K562 (cell line): Measurements from ENCODE around the gene SLC7A10. TPM values are rescaled to one million over a fixed set of nuclear protein-coding genes. Genes with fewer than 3 reads are reported as not detected.

Source experiments
- ATAC-seq: fragments of 200-7000 bp; cut with Tn5 transposase; 3 replicates; pipeline ENCODE4 v1.9.1; 2020; ENCODE audit warnings: moderate library complexity
- BruUV-seq: library from RNA; stranded (reverse); fragments of 400-500 nt; replicated peaks from 2 replicates; lab custom pipeline; 2021; lab: Mats Ljungman, UMichigan
- CTCF ChIA-PET: fragments of 300-600 bp; formaldehyde crosslinking; extraction: SDS; loops from one replicate; lab custom pipeline; 2021; ENCODE audit warnings: low intra/inter-chr PET ratio; lab: Yijun Ruan, JAX
- POLR2A ChIA-PET: fragments of 300-600, 350-650 bp; sonication (Branson Sonifier 250); formaldehyde crosslinking; extraction: SDS; loops from one replicate; lab custom pipeline; 2021; ENCODE audit warnings: antibody characterized with exemption, inconsistent platforms; lab: Yijun Ruan, JAX
- DNase-seq, 4 experiments: peaks; one replicate each; pipeline versions ENCODE4 v3.0.0 to v3.0.0-alpha.2; 2011 to 2018; ENCODE audit warnings: low spot score in 3 of 4, mixed read lengths in 3 of 4; ENCODE audit errors: extremely low read depth in 1 of 4
- FAIRE-seq: peaks from 2 replicates; lab custom pipeline; 2011; peaks lifted over from hg19 to GRCh38; lab: Jason Lieb, UNC
- H2AFZ ChIP-seq: 2 replicates; pipeline ENCODE4 v1.6.0; 2011; ENCODE audit warnings: low read depth, low read length, control low read depth, inconsistent platforms
- H3K27ac ChIP-seq: fragments of 200-600 bp; 3 replicates; pipeline ENCODE4 v1.8.0; 2011; ENCODE audit warnings: low read depth, mild to moderate bottlenecking, control low read depth, inconsistent platforms, low read length, moderate library complexity, mixed read lengths; ENCODE audit errors: extremely low read depth
- H3K27me3 ChIP-seq, 2 experiments: fragments of 300-600 bp in 1 of 2; 2 replicates in 1 of 2; 3 replicates in 1 of 2; pipeline versions ENCODE4 v1.6.0 to v1.8.0; 2011; ENCODE audit warnings: inconsistent platforms in 2 of 2, low read length in 2 of 2, mild to moderate bottlenecking in 1 of 2, mixed read lengths in 1 of 2, moderate library complexity in 1 of 2; ENCODE audit not compliant: control insufficient read depth in 2 of 2, insufficient read depth in 2 of 2
- H3K36me3 ChIP-seq: fragments of 300-600 bp; 3 replicates; pipeline ENCODE4 v1.8.0; 2011; ENCODE audit warnings: mild to moderate bottlenecking, low read length, inconsistent platforms; ENCODE audit not compliant: control insufficient read depth, insufficient read depth
- H3K4me1 ChIP-seq, 2 experiments: fragments of 200-600 bp in 1 of 2; replicated peaks in 1 of 2; 2 replicates in 1 of 2; 3 replicates in 1 of 2; pipeline versions ENCODE4 v1.5.1 to v1.8.0; 2011; ENCODE audit warnings: inconsistent platforms in 2 of 2, low read length in 2 of 2, mild to moderate bottlenecking in 1 of 2, mixed read lengths in 1 of 2, moderate library complexity in 1 of 2; ENCODE audit not compliant: control insufficient read depth in 2 of 2, insufficient read depth in 2 of 2
- H3K4me2 ChIP-seq: 2 replicates; pipeline ENCODE4 v1.6.1; 2011; ENCODE audit warnings: low read length, control low read depth, inconsistent platforms, mixed read lengths; ENCODE audit not compliant: insufficient read depth
- H3K4me3 ChIP-seq: fragments of 200-600 bp; sonication (generic), shearing (Covaris generic); 2 replicates; pipeline ENCODE4 v1.5.1; 2016; ENCODE audit warnings: control low read depth, inconsistent platforms
- H3K79me2 ChIP-seq: fragments of 200-600 bp; 3 replicates; pipeline ENCODE4 v1.8.0; 2011; ENCODE audit warnings: low read length, inconsistent platforms; ENCODE audit not compliant: control insufficient read depth, insufficient read depth
- H3K9ac ChIP-seq, 2 experiments: 2 replicates each; pipeline versions ENCODE4 v1.6.0 to v1.6.1; 2011; ENCODE audit warnings: low read depth in 2 of 2, low read length in 2 of 2, control low read depth in 1 of 2, inconsistent platforms in 1 of 2, mild to moderate bottlenecking in 1 of 2, mixed read lengths in 1 of 2; ENCODE audit not compliant: insufficient read depth in 1 of 2
- H3K9me1 ChIP-seq: one replicate; pipeline ENCODE4 v1.6.0; 2011; ENCODE audit warnings: inconsistent platforms, mild to moderate bottlenecking, low read length, moderate library complexity; ENCODE audit not compliant: control insufficient read depth, insufficient read depth
- H3K9me3 ChIP-seq: replicated peaks from 2 replicates; pipeline ENCODE4 v1.5.1; 2011; ENCODE audit warnings: low read depth, low read length, inconsistent platforms; ENCODE audit not compliant: control insufficient read depth, insufficient read depth
- H4K20me1 ChIP-seq: replicated peaks from 2 replicates; pipeline ENCODE4 v1.6.1; 2011; ENCODE audit warnings: low read length, inconsistent platforms, mixed read lengths; ENCODE audit not compliant: control insufficient read depth, insufficient read depth
- ARID2 ChIP-seq: fragments of 450-650 bp; IDR thresholded peaks from 2 replicates; pipeline ENCODE4 v1.6.1; 2017; ENCODE audit warnings: antibody characterized with exemption, mild to moderate bottlenecking
- ARID3B ChIP-seq: fragments of 250-450 bp; sonication (Bioruptor Pico); IDR thresholded peaks from 2 replicates; pipeline ENCODE4 v1.4.0; 2020; ENCODE audit warnings: borderline replicate concordance
- BRCA1 ChIP-seq, 2 experiments: fragments of 450-650 bp in 1 of 2; sonication (generic) in 1 of 2; formaldehyde crosslinking in 1 of 2; IDR thresholded peaks; 2 replicates each; pipeline versions ENCODE4 v1.5.0 to v1.6.1; 2017 to 2020; ENCODE audit warnings: mild to moderate bottlenecking in 1 of 2, missing genetic modification reagents in 1 of 2
- ELF1 ChIP-seq: fragments of 200-800 bp; sonication (Bioruptor generic); IDR thresholded peaks from 2 replicates; pipeline ENCODE4 v1.6.1; 2016; ENCODE audit warnings: missing genetic modification characterization, missing compliant biosample characterization
- GABPB2 ChIP-seq: fragments of 250-450 bp; sonication (Bioruptor Pico); conservative IDR thresholded peaks from 2 replicates; pipeline ENCODE4 v1.5.1; 2021; ENCODE audit warnings: mild to moderate bottlenecking
- GTF2E2 ChIP-seq: fragments of 200-800 bp; sonication (Bioruptor generic); IDR thresholded peaks from 2 replicates; pipeline ENCODE4 v1.6.1; 2016; ENCODE audit warnings: missing genetic modification characterization, missing compliant biosample characterization
- HDAC8 ChIP-seq: fragments of 450-650 bp; IDR thresholded peaks from 2 replicates; pipeline ENCODE4 v1.6.1; 2016; ENCODE audit warnings: mild to moderate bottlenecking, missing genetic modification characterization, moderate library complexity, missing compliant biosample characterization
- JUND ChIP-seq, 2 experiments: IDR thresholded peaks; 2 replicates in 1 of 2; 3 replicates in 1 of 2; pipeline ENCODE4 v1.6.1; 2011; ENCODE audit warnings: borderline replicate concordance in 2 of 2, low read depth in 2 of 2, low read length in 2 of 2, improper control_type of control experiment in 1 of 2, missing biosample characterization in 1 of 2, missing genetic modification characterization in 1 of 2, missing genetic modification reagents in 1 of 2
- LEF1 ChIP-seq: fragments of 450-650 bp; IDR thresholded peaks from 2 replicates; pipeline ENCODE4 v1.6.1; 2016; ENCODE audit warnings: mild to moderate bottlenecking
- MAFG ChIP-seq: fragments of 450-650 bp; conservative IDR thresholded peaks from 2 replicates; pipeline ENCODE4 v1.6.1; 2016; ENCODE audit warnings: missing genetic modification characterization, missing compliant biosample characterization
- MAFK ChIP-seq: IDR thresholded peaks from 2 replicates; pipeline ENCODE4 v1.6.1; 2011; ENCODE audit warnings: low read length, improper control_type of control experiment
- NCOA6 ChIP-seq: fragments of 450-650 bp; IDR thresholded peaks from 2 replicates; pipeline ENCODE4 v1.6.1; 2017; ENCODE audit warnings: mild to moderate bottlenecking
- NONO ChIP-seq, 2 experiments: fragments of 200-400 bp in 1 of 2; fragments of 450-650 bp in 1 of 2; formaldehyde crosslinking in 1 of 2; IDR thresholded peaks; 2 replicates each; pipeline ENCODE4 v1.6.1; 2017; ENCODE audit warnings: low read depth in 2 of 2, mild to moderate bottlenecking in 2 of 2, moderate library complexity in 2 of 2, low read length in 1 of 2
- NR0B1 ChIP-seq: fragments of 450-650 bp; IDR thresholded peaks from one replicate; pipeline ENCODE4 v1.6.1; 2018; ENCODE audit warnings: mild to moderate bottlenecking, moderate library complexity; ENCODE audit not compliant: partially characterized antibody
- ZFP36 ChIP-seq: fragments of 150-350 bp; IDR thresholded peaks from 2 replicates; pipeline ENCODE4 v1.6.1; 2018; ENCODE audit warnings: low read length, low read depth; ENCODE audit not compliant: partially characterized antibody
- ZNF217 ChIP-seq: sonication (generic); formaldehyde crosslinking; IDR thresholded peaks from 2 replicates; pipeline ENCODE4 v1.8.0; 2022; ENCODE audit warnings: mild to moderate bottlenecking, missing genetic modification reagents
- ZNF24 ChIP-seq: fragments of 450-650 bp; IDR thresholded peaks from 2 replicates; pipeline ENCODE4 v1.6.1; 2016
- ZNF57 ChIP-seq: fragments of 450-650 bp; formaldehyde crosslinking; IDR thresholded peaks from 2 replicates; pipeline ENCODE4 v1.4.0; 2020; ENCODE audit warnings: mild to moderate bottlenecking, moderate library complexity
- ZNF699 ChIP-seq: fragments of 250-450 bp; sonication (Bioruptor Pico); IDR thresholded peaks from 2 replicates; pipeline ENCODE4 v1.8.0; 2021; ENCODE audit warnings: mild to moderate bottlenecking, moderate library complexity; ENCODE audit not compliant: insufficient replicate concordance
- WGBS: fragments of 100-300 bp; shearing (Covaris generic); methylation state at CpG from one replicate; pipeline ENCODE4 v1.1.6; 2016; ENCODE audit warnings: low coverage, mixed read lengths; ENCODE audit not compliant: insufficient coverage; ENCODE audit errors: missing lambda C conversion rate; 5-methylcytosine and 5-hydroxymethylcytosine counted together
- in situ Hi-C: fragments of 300-500 bp; cut with MboI; formaldehyde crosslinking; loops from 4 replicates; pipeline ENCODE4 v1.15.0; 2018; ENCODE audit warnings: inconsistent platforms, mixed read lengths
- intact Hi-C: fragments of 100-400 bp; cut with micrococcal nuclease; formaldehyde crosslinking; loops from 2 replicates; pipeline ENCODE4 v1.14.2; 2022
- polyA plus RNA-seq, 8 experiments: library from polyadenylated mRNA; depleted of rRNA in 4 of 8; stranded (reverse) in 5 of 8; unstranded in 3 of 8; fragments of >200 nt; fragmentation: Nextera tagmentation in 2 of 8; fragmentation: Illumina TruSeq in 1 of 8; extraction: Ambion mirVana in 2 of 8; extraction: Trizol in 1 of 8; gene quantifications; 2 replicates each; pipeline versions ENCODE4 v1.2.1 to v1.2.3, GENCODE V29; 2011 to 2014; ENCODE audit warnings: inconsistent platforms in 1 of 8, missing spikeins in 1 of 8
- total RNA-seq, 7 experiments: library from RNA; depleted of rRNA in 6 of 7; stranded (reverse); fragments of >200 nt in 6 of 7; fragmentation: Illumina TruSeq in 2 of 7; extraction: Trizol in 2 of 7; gene quantifications; 2 replicates each; pipeline versions ENCODE4 v1.2.1 to v1.2.3, GENCODE V29; 2011 to 2021; ENCODE audit warnings: low replicate concordance in 1 of 7
- TF ChIP-seq, protein P1 (sequence below): fragments of 250-450 bp; sonication (Bioruptor Pico); IDR thresholded peaks from 2 replicates; pipeline ENCODE4 v1.8.0; 2022; ENCODE audit warnings: moderate library complexity, mild to moderate bottlenecking, inconsistent platforms

The SLC7A10 gene
- total and polyA plus RNA-seq, 9 of the 15 experiments (the other 6 are each of a cell fraction or from before 2014, with no cell fraction given): 0.07 TPM; not detected in 8

GRCh38 chr19:33270769-33271168, 45.1 kb upstream of the SLC7A10 start:
- no peak overlapping the region for H3K4me3 ChIP-seq
- no peak for FAIRE-seq

More at GRCh38 chr19:33270769-33271168, 45.1 kb upstream of the SLC7A10 start:
- H3K9me1 ChIP-seq: no peaks in the 10 kb centered on the region
- H3K9me3 ChIP-seq: no peaks in the 10 kb centered on the region
- no peak overlapping the region for H3K4me2 ChIP-seq
- H3K27me3 ChIP-seq: peaks cover 8 to 78% of the 10 kb centered on the region in 2 experiments; a peak in 4 of 5 replicates
- 0% methylated on average over 1 of the region's 1 CpG for WGBS
- ATAC-seq (no peak), DNase-seq (no peak)
- BruUV-seq: no TSS peak
- ChIA-PET CTCF (no interaction called here), POLR2A (interaction anchor here (1.1 to 1.2 kb wide), 2 partner anchors 22 to 103 kb away, joined by 3 to 9 read pairs; no protein-coding TSS in a partner anchor)
- H3K4me1 ChIP-seq: peaks cover 0 to 26% of the 10 kb centered on the region in 2 experiments; a peak in 3 of 5 replicates
- H3K79me2 ChIP-seq: no peaks in the 10 kb centered on the region
- H3K36me3 ChIP-seq: no peaks in the 10 kb centered on the region
- 0 out of 2 replicates have a peak, but pooled peaks cover 6% of the 10 kb centered on the region for H4K20me1 ChIP-seq
- intact Hi-C loops (no loop called here), in situ Hi-C loops (no loop called here)
- H3K9ac ChIP-seq: no peak overlapping the region
- no peak overlapping the region for H2AFZ ChIP-seq
- no peak overlapping the region for H3K27ac ChIP-seq
- TF ChIP-seq ZNF24 (no peak), ARID2 (no peak), ZFP36 (no peak), GTF2E2 (tag) (no peak), ARID3B (CRISPR knock-in tag) (no peak), GABPB2 (CRISPR knock-in tag) (no peak), ZNF217 (no peak), MAFG (no peak), MAFK (no peak), NR0B1 (no peak), JUND (IDR thresholded peaks at IDR 0.05; ENCODE audit: borderline replicate concordance, low read depth, low read length) (no peak), JUND (tag; IDR thresholded peaks at IDR 0.05; ENCODE audit: borderline replicate concordance, low read depth, low read length) (no peak), NONO (IDR thresholded peaks at IDR 0.05; ENCODE audit: low read depth in 2 of 2, low read length in 1 of 2) (no peak), ZNF57 (CRISPR knock-in tag) (no peak), ELF1 (no peak), BRCA1 (IDR thresholded peaks at IDR 0.05) (no peak), BRCA1 (CRISPR knock-in tag; IDR thresholded peaks at IDR 0.05) (no peak), HDAC8 (tag) (no peak), ZNF699 (CRISPR knock-in tag) (no peak), NCOA6 (no peak), LEF1 (no peak)
- TF ChIP-seq, protein P1, sequence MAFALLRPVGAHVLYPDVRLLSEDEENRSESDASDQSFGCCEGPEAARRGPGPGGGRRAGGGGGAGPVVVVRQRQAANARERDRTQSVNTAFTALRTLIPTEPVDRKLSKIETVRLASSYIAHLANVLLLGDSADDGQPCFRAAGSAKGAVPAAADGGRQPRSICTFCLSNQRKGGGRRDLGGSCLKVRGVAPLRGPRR (CRISPR knock-in tag): no peak
